ENCODE data around the gene SYNE1. TPM values are rescaled to one million over a fixed set of nuclear protein-coding genes. Genes with fewer than 3 reads are reported as not detected.
"Not testable (repeated sequence)": the region's sequence is repeated elsewhere in the genome, so short reads cannot be mapped to it uniquely, and the experiment has no call there.

SYNE1 gene
- total and polyA plus RNA-seq, 4 donors, result 10.2 to 105 (median 24.5) TPM

GRCh38 chr6:152648105-152648504 lies 10.9 kb upstream of the SYNE1 start:
- peaks cover 0 to 2% (median 0%) of the 10 kb centered on the region in 4 donors for H3K9me3 ChIP-seq (ENCODE audit: control insufficient read depth in 4 of 4, low read length in 3 of 4)
- no peak for DNase-seq (ENCODE audit: low spot score)
- peaks cover 0 to 4% (median 0%) of the 10 kb centered on the region in 4 donors for H3K27me3 ChIP-seq (ENCODE audit: control insufficient read depth in 4 of 4, insufficient read depth in 4 of 4, low read length in 3 of 4)
- no peak overlapping the region for H3K4me3 ChIP-seq (ENCODE audit: low read depth in 1 of 3, low read length in 3 of 3)
- no peaks in the 10 kb centered on the region for H3K36me3 ChIP-seq (ENCODE audit: control insufficient read depth in 4 of 4, insufficient read depth in 3 of 4, low read depth in 1 of 4, low read length in 3 of 4)
- H3K4me1 ChIP-seq (ENCODE audit: control insufficient read depth in 4 of 4, insufficient read depth in 4 of 4, low read length in 3 of 4), result no peaks in the 10 kb centered on the region
- 73% methylated on average over 2 of the region's 2 CpGs for WGBS
- TF ChIP-seq HNF4G (IDR thresholded peaks at IDR 0.05), result no peak
- no peak for TF ChIP-seq GABPA (IDR thresholded peaks at IDR 0.05 in 1 of 2, conservative IDR thresholded peaks at IDR 0.05 in 1 of 2)
- peak in 1 of 2 donors; percentile 10 for TF ChIP-seq RXRA (IDR thresholded peaks at IDR 0.05)
- TF ChIP-seq ZBTB33 (IDR thresholded peaks at IDR 0.05), result no peak
- no peak overlapping the region for H3K27ac ChIP-seq (ENCODE audit: low read depth in 1 of 2, low read length in 2 of 2)
- no peak overlapping the region for H3K9ac ChIP-seq (ENCODE audit: low read depth in 1 of 2, low read length in 2 of 2)

GRCh38 chr6:152646732-152647131 lies 9.6 kb upstream of the SYNE1 start:
- H3K9ac ChIP-seq (ENCODE audit: low read depth in 1 of 2, low read length in 2 of 2); H3K36me3 ChIP-seq (ENCODE audit: control insufficient read depth in 4 of 4, insufficient read depth in 3 of 4, low read depth in 1 of 4, low read length in 3 of 4); H3K9me3 ChIP-seq (ENCODE audit: control insufficient read depth in 4 of 4, low read length in 3 of 4); H3K4me3 ChIP-seq (ENCODE audit: low read depth in 1 of 3, low read length in 3 of 3); H3K27ac ChIP-seq (ENCODE audit: low read depth in 1 of 2, low read length in 2 of 2); H3K27me3 ChIP-seq (ENCODE audit: control insufficient read depth in 4 of 4, insufficient read depth in 4 of 4, low read length in 3 of 4); H3K4me1 ChIP-seq (ENCODE audit: control insufficient read depth in 4 of 4, insufficient read depth in 4 of 4, low read length in 3 of 4); DNase-seq (ENCODE audit: low spot score): not testable (repeated sequence)
- 81% methylated on average over 4 of the region's 4 CpGs for WGBS

GRCh38 chr6:152642578-152643375 lies 5.6 kb upstream of the SYNE1 start:
- no peaks in the 10 kb centered on the region for H3K9me3 ChIP-seq (ENCODE audit: control insufficient read depth in 4 of 4, low read length in 3 of 4)
- WGBS, result 45% methylated on average over 8 of the region's 8 CpGs
- no peak for DNase-seq (ENCODE audit: low spot score)
- H3K27ac ChIP-seq (ENCODE audit: low read depth in 1 of 2, low read length in 2 of 2), result no peak overlapping the region
- peaks cover 0 to 4% (median 0%) of the 10 kb centered on the region in 4 donors for H3K27me3 ChIP-seq (ENCODE audit: control insufficient read depth in 4 of 4, insufficient read depth in 4 of 4, low read length in 3 of 4)
- no peak overlapping the region for H3K9ac ChIP-seq (ENCODE audit: low read depth in 1 of 2, low read length in 2 of 2)
- H3K36me3 ChIP-seq (ENCODE audit: control insufficient read depth in 4 of 4, insufficient read depth in 3 of 4, low read depth in 1 of 4, low read length in 3 of 4), result no peaks in the 10 kb centered on the region
- no peak overlapping the region for H3K4me3 ChIP-seq (ENCODE audit: low read depth in 1 of 3, low read length in 3 of 3)
- no peaks in the 10 kb centered on the region for H3K4me1 ChIP-seq (ENCODE audit: control insufficient read depth in 4 of 4, insufficient read depth in 4 of 4, low read length in 3 of 4)
- TF ChIP-seq ATF3 (IDR thresholded peaks at IDR 0.05) (no peak), RXRA (IDR thresholded peaks at IDR 0.05) (no peak), TAF1 (conservative IDR thresholded peaks at IDR 0.05) (no peak), SP1 (IDR thresholded peaks at IDR 0.05) (no peak), NR2F2 (IDR thresholded peaks at IDR 0.05) (peak; percentile 37), FOXA2 (IDR thresholded peaks at IDR 0.05) (no peak), HNF4G (IDR thresholded peaks at IDR 0.05) (no peak), YY1 (IDR thresholded peaks at IDR 0.05) (no peak), CTCF (IDR thresholded peaks at IDR 0.05; ENCODE audit: low read depth, low read length, missing input control) (peak; percentile 33), HNF4A (conservative IDR thresholded peaks at IDR 0.05) (no peak), JUND (IDR thresholded peaks at IDR 0.05) (no peak), FOXA1 (IDR thresholded peaks at IDR 0.05) (no peak), EGR1 (IDR thresholded peaks at IDR 0.05; ENCODE audit: low read depth in 2 of 2) (no peak), MAX (IDR thresholded peaks at IDR 0.05) (no peak), REST (IDR thresholded peaks at IDR 0.05) (no peak), GABPA (IDR thresholded peaks at IDR 0.05 in 1 of 2, conservative IDR thresholded peaks at IDR 0.05 in 1 of 2) (no peak), RAD21 (IDR thresholded peaks at IDR 0.05) (peak; percentile 77 to 82)
